ENCODE results near the gene BRIP1.

Gene BRIP1

GRCh38 chr17:61794792-61795191 lies 68.5 kb downstream of the BRIP1 start (continued):
- TF ChIP-seq GFI1B (tag by site-specific recombination; IDR thresholded peaks at IDR 0.05) (no peak), ZNF19 (tag by site-specific recombination; IDR thresholded peaks at IDR 0.05; ENCODE audit: low read depth) (no peak), ZNF423 (tag by site-specific recombination; IDR thresholded peaks at IDR 0.05) (no peak), ZNF133 (tag by site-specific recombination; IDR thresholded peaks at IDR 0.05) (no peak), SCRT2 (tag by site-specific recombination; IDR thresholded peaks at IDR 0.05) (no peak), GLIS2 (tag by site-specific recombination; IDR thresholded peaks at IDR 0.05) (no peak)

- Histone ChIP-seq H3K27ac (ENCODE audit: extremely low read depth, low read depth, low read length) (no peak overlapping the region), H3K9me3 (ENCODE audit: control insufficient read depth, insufficient read depth, low read depth, low read length) (no peaks in the 10 kb centered on the region), H3K4me1 (ENCODE audit: control insufficient read depth, insufficient read depth, low read length) (no peaks in the 10 kb centered on the region), H3K36me3 (ENCODE audit: control insufficient read depth in 2 of 2, insufficient read depth in 1 of 2, low read length in 2 of 2) (peaks cover 52 to 70% of the 10 kb centered on the region in 2 experiments), H3K4me3 (ENCODE audit: low read depth, low read length) (no peak overlapping the region)
- ChIA-PET POLR2A (interaction anchor here (0.6 kb wide), 1 partner anchor 69 kb away, joined by 5 read pairs; the partner anchor contains the start of gene BRIP1), CTCF (no interaction called here)
- no peak for TF ChIP-seq ZNF544 (tag by site-specific recombination; IDR thresholded peaks at IDR 0.05)
- TF ChIP-seq SP7 (tag by site-specific recombination; IDR thresholded peaks at IDR 0.05), result no peak
- no peak for TF ChIP-seq ZNF366 (tag by site-specific recombination; conservative IDR thresholded peaks at IDR 0.05)
- no peak for TF ChIP-seq ZNF629 (tag by site-specific recombination; IDR thresholded peaks at IDR 0.05)
- TF ChIP-seq HOXC10 (CRISPR knock-in tag; IDR thresholded peaks at IDR 0.05), result no peak
- no peak for TF ChIP-seq ZNF280D (tag by site-specific recombination; IDR thresholded peaks at IDR 0.05)
- no peak for TF ChIP-seq ZNF10 (tag by site-specific recombination; IDR thresholded peaks at IDR 0.05)
- TF ChIP-seq ZNF146 (tag by site-specific recombination; IDR thresholded peaks at IDR 0.05), result no peak
- TF ChIP-seq ATF2 (tag by site-specific recombination; IDR thresholded peaks at IDR 0.05; ENCODE audit: low read depth), result no peak
- no peak for TF ChIP-seq ZNF202 (tag by site-specific recombination; IDR thresholded peaks at IDR 0.05; ENCODE audit: borderline replicate concordance)
- no peak for TF ChIP-seq IKZF3 (tag by site-specific recombination; IDR thresholded peaks at IDR 0.05)
- no peak for TF ChIP-seq ZNF121 (tag by site-specific recombination; IDR thresholded peaks at IDR 0.05)
- no peak for TF ChIP-seq ZNF792 (tag by site-specific recombination; IDR thresholded peaks at IDR 0.05)
- TF ChIP-seq RBAK (tag by site-specific recombination; IDR thresholded peaks at IDR 0.05), result no peak
- TF ChIP-seq OSR2 (tag by site-specific recombination; IDR thresholded peaks at IDR 0.05), result no peak
- no peak for TF ChIP-seq INSM2 (tag by site-specific recombination; IDR thresholded peaks at IDR 0.05)
- no peak for TF ChIP-seq ZNF324 (tag by site-specific recombination; IDR thresholded peaks at IDR 0.05)
- no peak for TF ChIP-seq ZNF654 (tag by site-specific recombination; IDR thresholded peaks at IDR 0.05; ENCODE audit: low read depth)
- TF ChIP-seq ZFP3 (tag by site-specific recombination; IDR thresholded peaks at IDR 0.05; ENCODE audit: low read depth), result no peak
Observed at GRCh38 chr17:61794242-61794641, 69.1 kb downstream of the BRIP1 start.
